T-helper 2 cell treated with Interferon-gamma antibody and Interleukin-4, amounts not matched to agents 5 μg/mL and 100 μg/mL, for 36 hours (primary cell): Measurements from ENCODE around the gene PCNX4.

Source experiments
- DNase-seq: peaks from one replicate; pipeline ENCODE4 v3.0.0; 2021; ENCODE audit warnings: low spot score
- H3K27ac Mint-ChIP-seq: one replicate; pipeline ENCODE4 v1.8.0; 2021; ENCODE audit warnings: mild to moderate bottlenecking, mixed read lengths
- H3K27me3 Mint-ChIP-seq: one replicate; pipeline ENCODE4 v1.8.0; 2021; ENCODE audit warnings: low read depth, mixed read lengths
- H3K36me3 Mint-ChIP-seq: one replicate; pipeline ENCODE4 v1.8.0; 2021; ENCODE audit warnings: low read depth, mixed read lengths
- H3K4me1 Mint-ChIP-seq: one replicate; pipeline ENCODE4 v1.8.0; 2021; ENCODE audit warnings: low read depth, mixed read lengths
- H3K4me3 Mint-ChIP-seq: one replicate; pipeline ENCODE4 v1.8.0; 2022; ENCODE audit warnings: mild to moderate bottlenecking, moderate library complexity, mixed read lengths
- H3K9me3 Mint-ChIP-seq: one replicate; pipeline ENCODE4 v1.8.0; 2021; ENCODE audit warnings: mixed read lengths

Gene PCNX4

DNA sequence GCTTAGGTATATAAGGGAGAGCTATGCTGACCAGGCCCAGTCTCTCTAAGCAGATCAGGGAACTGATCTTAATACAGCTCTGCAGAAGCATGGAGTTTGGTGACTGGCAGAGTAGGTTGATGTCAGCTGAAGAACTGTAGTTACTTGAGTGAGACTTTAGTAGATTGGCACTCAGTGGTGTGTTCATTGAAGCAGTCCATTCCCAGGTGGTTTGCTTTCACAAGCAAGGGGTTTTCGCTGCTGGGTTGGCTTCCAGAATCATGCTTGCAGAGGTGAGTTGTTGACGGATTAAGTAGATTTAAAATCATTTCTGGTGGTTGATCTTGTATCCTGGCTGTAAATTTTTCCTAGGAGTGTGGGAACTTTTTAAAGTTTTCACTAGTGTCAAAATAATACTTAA lies 80.0 kb downstream of the PCNX4 start:
- Mint-ChIP-seq H3K27ac (no peak overlapping the region), H3K4me1 (no peaks in the 10 kb centered on the region), H3K9me3 (no peaks in the 10 kb centered on the region), H3K36me3 (no peaks in the 10 kb centered on the region), H3K4me3 (no peak overlapping the region), H3K27me3 (no peaks in the 10 kb centered on the region)
- DNase-seq = no peak

DNA sequence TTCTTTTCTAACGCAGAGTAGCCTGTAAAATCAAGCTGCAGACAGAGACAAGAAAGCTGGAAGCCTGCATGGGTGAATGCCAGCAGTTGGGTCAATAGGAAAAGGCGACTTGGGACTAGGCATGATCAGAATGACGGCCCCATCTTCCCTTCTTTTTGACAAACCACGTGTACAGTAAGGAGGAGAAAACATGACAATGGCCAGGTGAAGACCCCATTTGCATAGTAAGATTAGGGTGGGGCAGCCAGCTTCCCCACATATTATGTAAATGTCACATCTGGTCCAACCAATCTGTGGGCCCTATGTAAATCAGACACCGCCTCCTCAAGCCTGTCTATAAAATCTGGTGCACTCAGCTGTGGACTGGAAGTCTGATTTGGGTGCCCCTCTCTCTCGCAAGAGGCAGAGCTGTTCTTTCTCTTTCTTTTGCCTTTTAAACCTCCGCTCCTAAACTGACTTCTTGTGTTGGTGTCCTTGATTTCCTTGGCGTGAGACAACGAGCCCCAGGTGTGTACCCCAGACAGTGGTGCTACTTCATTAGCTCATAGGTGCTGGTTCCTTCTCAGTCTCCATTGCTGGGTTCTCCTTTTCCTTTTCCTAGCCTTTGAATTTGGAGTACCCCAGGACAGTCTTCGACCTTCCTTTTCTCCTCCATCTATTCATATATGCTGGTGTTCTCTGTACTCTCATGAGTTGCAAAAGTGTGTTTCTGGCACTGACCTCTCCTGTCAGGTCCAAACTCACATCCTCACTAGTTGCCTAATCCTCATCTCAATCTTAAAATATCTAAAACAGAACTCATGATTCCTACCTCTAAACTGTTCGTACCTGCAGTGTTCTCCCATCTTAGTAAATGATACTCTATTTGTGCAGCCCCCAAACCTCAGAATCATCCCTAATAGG lies 82.9 kb downstream of the PCNX4 start:
- Mint-ChIP-seq H3K9me3 (peaks cover 3% of the 10 kb centered on the region), H3K27ac (no peak overlapping the region), H3K4me3 (no peak overlapping the region), H3K4me1 (no peaks in the 10 kb centered on the region), H3K27me3 (no peaks in the 10 kb centered on the region), H3K36me3 (no peaks in the 10 kb centered on the region)
- DNase-seq = no peak

DNA sequence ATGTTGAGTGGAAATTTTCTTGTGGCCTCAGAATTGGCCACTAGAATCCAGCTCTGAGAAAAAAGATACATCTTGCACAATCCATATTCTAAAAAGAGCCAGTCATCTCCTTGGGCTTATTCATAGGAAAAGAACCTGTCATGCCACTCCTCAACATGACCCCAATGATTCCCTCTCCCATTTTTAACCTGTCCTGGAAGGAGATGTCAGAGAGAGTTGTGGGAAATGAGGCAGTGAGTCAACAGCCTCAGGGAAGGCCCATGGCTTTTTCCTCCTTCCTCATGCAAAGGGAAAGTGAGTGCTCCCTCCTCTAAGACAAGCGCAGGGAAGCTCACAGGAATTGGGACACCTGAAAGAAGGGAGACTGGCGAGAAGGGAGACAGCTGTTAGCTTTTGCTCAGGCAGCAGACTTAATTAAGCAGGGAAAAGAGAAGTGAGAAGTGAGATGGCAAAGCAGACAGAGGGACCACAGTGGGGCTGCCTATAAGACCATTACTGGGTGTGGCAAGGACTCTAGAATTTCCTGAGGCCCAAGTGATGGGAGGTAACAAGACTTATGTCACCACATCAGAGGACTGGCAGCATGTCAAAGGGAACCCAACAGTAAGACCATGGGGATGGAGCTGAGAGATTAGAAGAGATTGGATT lies 83.7 kb downstream of the PCNX4 start:
- Mint-ChIP-seq H3K27ac (no peak overlapping the region), H3K4me3 (no peak overlapping the region), H3K4me1 (no peaks in the 10 kb centered on the region), H3K27me3 (no peaks in the 10 kb centered on the region), H3K9me3 (peaks cover 3% of the 10 kb centered on the region), H3K36me3 (no peaks in the 10 kb centered on the region)
- no peak for DNase-seq

- Mint-ChIP-seq H3K36me3 (no peaks in the 10 kb centered on the region), H3K4me1 (peaks cover under 1% of the 10 kb centered on the region), H3K27me3 (no peaks in the 10 kb centered on the region), H3K4me3 (no peak overlapping the region), H3K9me3 (peaks cover 3% of the 10 kb centered on the region), H3K27ac (no peak overlapping the region)
- DNase-seq = no peak
These were observed 86.4 kb downstream of the PCNX4 start for GRCh38 chr14:60178164-60178563.

GRCh38 chr14:60178820-60179219 lies 87.1 kb downstream of the PCNX4 start:
- no peak for DNase-seq
- peaks cover 3% of the 10 kb centered on the region for H3K9me3 Mint-ChIP-seq
- no peak overlapping the region for H3K4me3 Mint-ChIP-seq
- no peaks in the 10 kb centered on the region for H3K36me3 Mint-ChIP-seq
- H3K27me3 Mint-ChIP-seq = no peaks in the 10 kb centered on the region
- H3K4me1 Mint-ChIP-seq = peaks cover 7% of the 10 kb centered on the region
- no peak overlapping the region for H3K27ac Mint-ChIP-seq

DNA sequence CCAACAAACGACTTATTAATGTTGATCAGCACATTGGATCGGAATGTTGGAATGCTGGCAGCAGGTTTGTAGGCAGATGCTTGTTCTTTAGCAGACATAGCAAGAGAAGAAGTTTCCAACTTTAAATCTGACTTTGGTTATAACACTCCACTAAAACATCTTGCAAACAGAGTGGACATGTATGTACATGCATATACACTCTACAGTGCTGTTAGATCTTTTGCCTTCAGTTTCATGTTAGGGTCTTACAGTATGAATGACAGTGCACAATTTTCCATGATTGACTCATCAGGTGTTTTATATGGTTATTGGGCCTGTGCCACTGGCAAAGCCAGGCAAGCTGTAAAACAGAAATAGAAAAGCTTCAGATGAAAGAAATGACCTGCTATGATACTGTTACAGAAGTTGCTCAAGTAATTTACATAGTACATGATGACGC lies 87.7 kb downstream of the PCNX4 start:
- no peaks in the 10 kb centered on the region for H3K27me3 Mint-ChIP-seq
- peaks cover 3% of the 10 kb centered on the region for H3K9me3 Mint-ChIP-seq
- no peak overlapping the region for H3K4me3 Mint-ChIP-seq
- peaks cover 10% of the 10 kb centered on the region for H3K4me1 Mint-ChIP-seq
- no peaks in the 10 kb centered on the region for H3K36me3 Mint-ChIP-seq
- DNase-seq = no peak
- no peak overlapping the region for H3K27ac Mint-ChIP-seq

DNA sequence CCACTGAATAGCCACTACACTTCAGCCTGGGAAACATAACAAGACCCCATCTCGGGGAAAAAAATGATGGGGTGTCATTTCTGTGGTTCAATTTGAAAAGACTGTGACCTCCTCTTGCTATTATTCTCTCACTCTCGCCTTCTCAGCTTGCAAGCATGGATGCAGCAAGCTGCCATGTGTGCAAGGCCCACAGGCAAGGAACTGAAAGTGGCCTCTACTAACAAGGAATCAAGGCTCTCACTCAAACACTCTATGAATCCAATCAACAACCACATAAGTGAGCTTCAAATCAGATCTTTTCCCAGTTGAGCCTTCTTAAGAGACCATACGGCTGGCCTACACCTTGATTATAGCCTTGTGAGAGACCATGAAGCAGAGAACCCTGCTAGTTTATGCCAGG lies 91.4 kb downstream of the PCNX4 start:
- Mint-ChIP-seq H3K9me3 (peaks cover 2% of the 10 kb centered on the region), H3K4me1 (peaks cover 12% of the 10 kb centered on the region), H3K36me3 (no peaks in the 10 kb centered on the region), H3K4me3 (no peak overlapping the region), H3K27ac (no peak overlapping the region), H3K27me3 (no peaks in the 10 kb centered on the region)
- DNase-seq = no peak

- no peaks in the 10 kb centered on the region for H3K27me3 Mint-ChIP-seq
- no peaks in the 10 kb centered on the region for H3K9me3 Mint-ChIP-seq
- H3K36me3 Mint-ChIP-seq = no peaks in the 10 kb centered on the region
- H3K4me3 Mint-ChIP-seq = peak overlapping the region; percentile 80
- peaks cover 12% of the 10 kb centered on the region for H3K4me1 Mint-ChIP-seq
- H3K27ac Mint-ChIP-seq = peak overlapping the region; percentile 58
- DNase-seq = no peak
These were observed 92.0 kb downstream of the PCNX4 start for GRCh38 chr14:60183741-60184140.

DNA sequence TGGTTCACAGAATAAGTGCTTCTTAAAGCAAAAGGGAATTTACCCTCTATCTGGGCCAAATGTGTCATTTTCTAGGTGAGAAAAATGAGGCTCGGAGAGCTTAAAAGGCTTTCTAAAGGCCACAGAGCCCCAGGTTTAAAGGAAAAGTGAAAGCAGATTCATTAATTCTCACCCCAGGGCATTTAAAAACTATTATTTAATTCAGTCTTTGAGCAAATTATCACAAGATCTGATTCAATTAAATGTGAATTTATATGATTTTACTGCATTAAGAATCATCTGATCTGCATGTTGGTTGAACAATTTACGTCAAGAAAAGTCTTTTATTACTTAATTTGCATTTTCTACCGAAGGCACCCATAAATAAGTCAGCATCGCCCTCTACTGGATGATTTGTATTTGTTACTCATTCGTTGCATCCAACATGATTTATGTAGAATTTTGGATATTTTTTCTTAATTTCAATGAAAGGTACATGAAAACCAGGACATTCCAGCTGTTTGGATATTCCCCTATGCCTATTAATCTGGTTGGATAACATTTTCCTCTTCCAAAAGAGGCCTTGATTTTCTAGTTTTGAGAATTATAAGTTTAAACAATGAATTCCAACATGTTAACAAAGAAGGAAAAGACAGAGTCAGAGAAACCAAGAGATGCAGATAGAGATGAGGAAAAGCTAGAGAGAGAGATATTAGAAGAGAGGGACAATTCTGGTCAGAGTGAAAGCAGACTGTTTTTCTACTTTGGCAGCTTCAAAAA lies 92.6 kb downstream of the PCNX4 start:
- no peak for DNase-seq
- no peaks in the 10 kb centered on the region for H3K9me3 Mint-ChIP-seq
- peak overlapping the region; percentile 80 for H3K4me3 Mint-ChIP-seq
- H3K27ac Mint-ChIP-seq = peak overlapping the region; percentile 58
- no peaks in the 10 kb centered on the region for H3K27me3 Mint-ChIP-seq
- H3K36me3 Mint-ChIP-seq = no peaks in the 10 kb centered on the region
- H3K4me1 Mint-ChIP-seq = peaks cover 12% of the 10 kb centered on the region

DNA sequence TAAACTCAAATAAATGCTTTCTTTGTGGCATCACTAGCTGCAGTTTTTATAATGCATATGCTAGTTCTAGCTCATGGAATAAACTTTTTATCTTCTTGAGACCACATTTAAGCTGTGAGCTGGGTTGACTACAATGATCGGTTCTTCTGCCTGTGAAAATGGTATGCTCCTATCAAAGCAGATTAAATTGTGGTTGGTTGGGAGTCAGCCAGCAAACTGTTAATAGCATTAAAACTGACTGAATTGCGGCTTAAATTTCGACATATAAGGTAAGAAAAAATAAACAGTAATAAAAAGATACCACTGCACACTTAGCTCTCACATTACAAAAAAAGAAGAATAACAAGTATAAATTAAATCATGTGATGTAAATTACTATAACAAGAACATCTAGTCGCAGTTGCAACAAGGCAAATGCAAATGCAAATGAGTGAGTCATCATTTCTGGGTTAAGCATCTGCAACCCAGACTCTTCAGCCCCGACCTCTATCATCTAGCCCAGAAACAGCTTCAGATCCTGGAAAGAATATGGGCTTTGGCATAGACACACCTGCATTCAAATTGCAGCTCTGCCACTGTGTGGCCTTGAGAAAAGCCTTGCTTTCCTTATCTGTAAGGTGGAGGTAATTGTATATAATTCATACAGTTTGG lies 93.3 kb downstream of the PCNX4 start:
- no peaks in the 10 kb centered on the region for H3K36me3 Mint-ChIP-seq
- no peak overlapping the region for H3K27ac Mint-ChIP-seq
- H3K27me3 Mint-ChIP-seq = no peaks in the 10 kb centered on the region
- no peak for DNase-seq
- H3K9me3 Mint-ChIP-seq = no peaks in the 10 kb centered on the region
- H3K4me3 Mint-ChIP-seq = no peak overlapping the region
- peaks cover 13% of the 10 kb centered on the region for H3K4me1 Mint-ChIP-seq

GRCh38 chr14:60188115-60188514 lies 96.4 kb downstream of the PCNX4 start:
- Mint-ChIP-seq H3K36me3 (no peaks in the 10 kb centered on the region), H3K4me1 (peaks cover 13% of the 10 kb centered on the region), H3K27me3 (no peaks in the 10 kb centered on the region), H3K9me3 (no peaks in the 10 kb centered on the region), H3K4me3 (no peak overlapping the region), H3K27ac (no peak overlapping the region)
- no peak for DNase-seq

DNA sequence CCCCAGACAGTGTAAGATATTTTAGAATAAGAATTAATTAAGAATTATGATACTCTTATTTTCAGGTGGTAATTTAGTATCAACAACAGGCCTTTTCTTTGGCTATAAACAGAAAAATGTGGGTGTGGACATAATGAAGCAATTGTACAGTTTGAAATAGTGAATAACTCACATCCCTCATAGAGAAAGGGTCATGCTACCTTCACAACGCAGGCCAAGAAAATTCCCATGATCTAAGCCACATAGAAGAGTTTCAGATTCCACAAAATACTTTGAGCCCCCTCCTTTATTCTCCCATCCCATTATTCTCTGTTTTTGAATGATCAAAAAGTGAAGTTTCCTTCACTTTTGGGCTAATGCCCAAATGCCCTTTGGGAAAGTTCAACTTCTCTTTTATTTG lies 97.0 kb downstream of the PCNX4 start:
- H3K27ac Mint-ChIP-seq = no peak overlapping the region
- no peaks in the 10 kb centered on the region for H3K27me3 Mint-ChIP-seq
- no peaks in the 10 kb centered on the region for H3K9me3 Mint-ChIP-seq
- DNase-seq = no peak
- H3K4me1 Mint-ChIP-seq = peaks cover 7% of the 10 kb centered on the region
- H3K4me3 Mint-ChIP-seq = no peak overlapping the region
- H3K36me3 Mint-ChIP-seq = no peaks in the 10 kb centered on the region

- peaks cover 1% of the 10 kb centered on the region for H3K4me1 Mint-ChIP-seq
- H3K4me3 Mint-ChIP-seq = no peak overlapping the region
- H3K27ac Mint-ChIP-seq = no peak overlapping the region
- no peak for DNase-seq
- H3K9me3 Mint-ChIP-seq = no peaks in the 10 kb centered on the region
- no peaks in the 10 kb centered on the region for H3K27me3 Mint-ChIP-seq
- no peaks in the 10 kb centered on the region for H3K36me3 Mint-ChIP-seq
These were observed 98.5 kb downstream of the PCNX4 start for GRCh38 chr14:60189923-60190840.
